Sigmoid colon (tissue), 4 donors: ENCODE measurements around the gene CXCL6.

Experiments used
- EP300 ChIP-seq, 4 donors: sonication (generic); formaldehyde crosslinking; IDR thresholded peaks; one replicate each; pipeline ENCODE4 v1.6.1; 2017; ENCODE audit warnings: antibody characterized with exemption in 4 of 4
- POLR2A ChIP-seq, 2 donors: fragments of 450-650 bp; IDR thresholded peaks; one replicate each; pipeline ENCODE4 v1.6.1; 2016; ENCODE audit warnings: antibody characterized with exemption in 2 of 2, mild to moderate bottlenecking in 2 of 2, moderate library complexity in 2 of 2
- POLR2AphosphoS5 ChIP-seq, 4 donors: sonication (generic); formaldehyde crosslinking; IDR thresholded peaks; one replicate each; pipeline ENCODE4 v1.6.1; 2017; ENCODE audit warnings: antibody characterized with exemption in 4 of 4
- TF ChIP-seq, protein P1 (sequence below), 4 experiments: fragments of 450-650 bp in 3 of 4; fragments of 200-600 bp in 1 of 4; IDR thresholded peaks; one replicate each; pipeline ENCODE4 v1.5.1; 2016 to 2019; ENCODE audit warnings: antibody characterized with exemption in 4 of 4, mild to moderate bottlenecking in 3 of 4, moderate library complexity in 2 of 4

DNA sequence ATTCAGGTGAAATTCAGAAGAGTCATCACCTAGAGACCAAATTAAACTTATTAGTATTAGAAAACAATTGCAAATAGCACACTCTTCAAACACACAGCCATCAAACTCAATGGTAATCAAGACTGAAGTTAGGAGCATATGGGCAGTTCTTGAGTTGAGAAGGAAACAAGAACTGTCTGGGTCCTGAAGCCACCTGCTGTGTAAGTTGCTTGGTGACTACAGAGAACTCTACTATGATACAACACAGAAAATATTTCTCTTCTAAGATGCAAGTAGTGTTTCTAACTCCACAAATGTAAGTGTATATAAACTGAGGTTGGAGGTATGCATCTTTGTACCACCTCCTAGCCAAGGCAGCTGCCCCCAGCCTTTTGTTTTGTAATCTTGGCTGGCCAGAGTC, 16.3 kb downstream of the CXCL6 start:
- TF ChIP-seq EP300 (IDR thresholded peaks at IDR 0.05) = no peak
- TF ChIP-seq, protein P1, sequence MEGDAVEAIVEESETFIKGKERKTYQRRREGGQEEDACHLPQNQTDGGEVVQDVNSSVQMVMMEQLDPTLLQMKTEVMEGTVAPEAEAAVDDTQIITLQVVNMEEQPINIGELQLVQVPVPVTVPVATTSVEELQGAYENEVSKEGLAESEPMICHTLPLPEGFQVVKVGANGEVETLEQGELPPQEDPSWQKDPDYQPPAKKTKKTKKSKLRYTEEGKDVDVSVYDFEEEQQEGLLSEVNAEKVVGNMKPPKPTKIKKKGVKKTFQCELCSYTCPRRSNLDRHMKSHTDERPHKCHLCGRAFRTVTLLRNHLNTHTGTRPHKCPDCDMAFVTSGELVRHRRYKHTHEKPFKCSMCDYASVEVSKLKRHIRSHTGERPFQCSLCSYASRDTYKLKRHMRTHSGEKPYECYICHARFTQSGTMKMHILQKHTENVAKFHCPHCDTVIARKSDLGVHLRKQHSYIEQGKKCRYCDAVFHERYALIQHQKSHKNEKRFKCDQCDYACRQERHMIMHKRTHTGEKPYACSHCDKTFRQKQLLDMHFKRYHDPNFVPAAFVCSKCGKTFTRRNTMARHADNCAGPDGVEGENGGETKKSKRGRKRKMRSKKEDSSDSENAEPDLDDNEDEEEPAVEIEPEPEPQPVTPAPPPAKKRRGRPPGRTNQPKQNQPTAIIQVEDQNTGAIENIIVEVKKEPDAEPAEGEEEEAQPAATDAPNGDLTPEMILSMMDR (IDR thresholded peaks at IDR 0.05) = no peak
- no peak for TF ChIP-seq POLR2A (IDR thresholded peaks at IDR 0.05)
- TF ChIP-seq POLR2AphosphoS5 (IDR thresholded peaks at IDR 0.05) = no peak
